ENCODE results near the gene SIRPB1. TPM values are rescaled to one million over a fixed set of nuclear protein-coding genes. Genes with fewer than 3 reads are reported as not detected.
"Not testable (repeated sequence)": the region's sequence is repeated elsewhere in the genome, so short reads cannot be mapped to it uniquely, and the experiment has no call there.

Gene SIRPB1
- total RNA-seq, 4 donors from 2014 or later = 0.30 to 2.6 (median 0.42) TPM; not detected in 1

DNA sequence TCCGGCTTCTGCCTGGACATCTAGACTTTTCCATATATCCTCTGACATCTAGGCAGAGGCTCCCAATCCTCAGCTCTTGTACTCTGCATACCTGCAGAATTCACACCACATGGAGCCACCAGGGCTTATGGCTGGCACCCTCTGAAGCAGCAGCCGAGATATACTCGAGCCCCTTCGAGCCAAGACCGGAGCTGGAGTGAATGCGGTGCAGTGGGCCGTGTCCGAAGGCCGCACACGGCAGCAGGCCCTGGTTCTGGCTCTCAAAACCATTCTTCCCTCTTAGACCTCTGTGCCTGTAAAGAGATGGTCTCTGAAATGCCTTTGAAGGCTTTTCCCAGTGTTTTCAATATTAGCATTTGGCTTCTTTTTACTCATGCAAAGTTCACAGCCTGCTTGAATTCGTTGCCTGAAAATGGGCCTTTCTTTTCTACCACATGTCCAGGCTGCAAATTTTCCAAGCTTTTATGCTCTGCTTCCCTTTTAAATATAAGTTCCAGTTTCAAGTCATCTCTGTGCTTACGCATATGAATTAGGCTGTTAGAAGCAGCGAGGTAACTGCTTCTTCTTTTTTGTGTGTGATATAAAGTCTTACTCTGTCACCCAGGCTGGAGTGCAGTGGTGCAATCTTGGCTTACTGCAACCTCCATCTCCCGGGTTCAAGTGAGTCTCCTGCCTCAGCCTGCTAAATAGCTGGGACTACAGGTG lies 3.8 kb upstream of the SIRPB1 start:
- H3K4me3 ChIP-seq (ENCODE audit: low read depth, poor library complexity, severe bottlenecking) = no peak overlapping the region
- 84 to 86% methylated on average over 14 of the region's 14 CpGs for WGBS, 2 donors
- intact Hi-C loops (cut with DNase I; ENCODE audit: low total_unique reads) = no loop called here
- no peak for DNase-seq (ENCODE audit: low spot score in 2 of 2)
- TF ChIP-seq POLR2A (IDR thresholded peaks at IDR 0.05) = no peak
- TF ChIP-seq, protein P1, sequence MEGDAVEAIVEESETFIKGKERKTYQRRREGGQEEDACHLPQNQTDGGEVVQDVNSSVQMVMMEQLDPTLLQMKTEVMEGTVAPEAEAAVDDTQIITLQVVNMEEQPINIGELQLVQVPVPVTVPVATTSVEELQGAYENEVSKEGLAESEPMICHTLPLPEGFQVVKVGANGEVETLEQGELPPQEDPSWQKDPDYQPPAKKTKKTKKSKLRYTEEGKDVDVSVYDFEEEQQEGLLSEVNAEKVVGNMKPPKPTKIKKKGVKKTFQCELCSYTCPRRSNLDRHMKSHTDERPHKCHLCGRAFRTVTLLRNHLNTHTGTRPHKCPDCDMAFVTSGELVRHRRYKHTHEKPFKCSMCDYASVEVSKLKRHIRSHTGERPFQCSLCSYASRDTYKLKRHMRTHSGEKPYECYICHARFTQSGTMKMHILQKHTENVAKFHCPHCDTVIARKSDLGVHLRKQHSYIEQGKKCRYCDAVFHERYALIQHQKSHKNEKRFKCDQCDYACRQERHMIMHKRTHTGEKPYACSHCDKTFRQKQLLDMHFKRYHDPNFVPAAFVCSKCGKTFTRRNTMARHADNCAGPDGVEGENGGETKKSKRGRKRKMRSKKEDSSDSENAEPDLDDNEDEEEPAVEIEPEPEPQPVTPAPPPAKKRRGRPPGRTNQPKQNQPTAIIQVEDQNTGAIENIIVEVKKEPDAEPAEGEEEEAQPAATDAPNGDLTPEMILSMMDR (IDR thresholded peaks at IDR 0.05) = no peak

DNA sequence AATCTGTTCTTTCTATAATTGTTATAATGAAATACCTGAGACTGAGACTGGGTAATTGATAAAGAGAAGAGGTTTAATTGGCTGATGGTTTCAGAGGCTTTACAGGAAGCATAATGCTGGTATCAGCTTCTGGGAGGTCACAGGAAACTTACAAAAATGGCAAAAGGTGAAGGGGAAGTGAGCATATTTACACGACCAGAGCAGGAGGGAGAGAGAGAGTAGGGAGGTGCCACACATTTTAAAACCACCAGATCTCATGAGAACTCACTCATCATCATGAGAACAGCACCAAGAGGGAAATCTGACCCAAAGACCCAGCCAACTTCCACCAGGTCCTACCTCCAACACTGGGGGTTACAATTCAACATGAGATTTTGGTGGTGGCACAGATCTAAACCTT lies 2.6 kb upstream of the SIRPB1 start:
- no peak overlapping the region for H3K4me3 ChIP-seq (ENCODE audit: low read depth, poor library complexity, severe bottlenecking)
- intact Hi-C loops (cut with DNase I; ENCODE audit: low total_unique reads) = no loop called here
- DNase-seq (ENCODE audit: low spot score in 2 of 2) = no peak
- WGBS, 2 donors = 19 to 34% methylated on average over 1 of the region's 1 CpG
- TF ChIP-seq POLR2A (IDR thresholded peaks at IDR 0.05) = no peak

DNA sequence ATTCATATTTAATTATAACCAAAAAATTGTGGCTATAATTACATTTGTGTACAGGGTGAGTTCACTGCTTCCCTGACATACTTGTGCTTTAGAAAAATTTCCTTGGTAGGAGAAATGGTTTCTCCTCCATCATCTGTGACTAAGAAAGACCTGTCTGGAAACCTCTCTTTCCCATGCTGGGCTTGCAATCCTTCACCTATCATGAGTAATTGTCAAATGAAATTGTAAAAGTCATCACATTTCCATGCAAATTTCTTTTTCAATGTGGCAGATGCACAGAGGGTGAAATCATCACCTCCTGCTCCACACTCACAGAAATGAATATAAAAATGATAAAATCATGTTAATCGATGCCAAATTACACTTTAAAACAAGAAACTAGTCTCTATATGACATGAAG lies 1.5 kb upstream of the SIRPB1 start:
- 77 to 80% methylated on average over 1 of the region's 1 CpG for WGBS, 2 donors
- intact Hi-C loops (cut with DNase I; ENCODE audit: low total_unique reads) = no loop called here

GRCh38 chr20:1618954-1619540 lies 762 bp downstream of the SIRPB1 start:
- DNase-seq (ENCODE audit: low spot score in 2 of 2) = no peak
- TF ChIP-seq, protein P1 (IDR thresholded peaks at IDR 0.05) = no peak
- TF ChIP-seq POLR2A (IDR thresholded peaks at IDR 0.05) = no peak
- intact Hi-C loops (cut with DNase I; ENCODE audit: low total_unique reads) = no loop called here
- H3K4me3 ChIP-seq (ENCODE audit: low read depth, poor library complexity, severe bottlenecking) = no peak overlapping the region

More for the DNA sequence above, 1.5 kb upstream of the SIRPB1 start:
- TF ChIP-seq, protein P1 (IDR thresholded peaks at IDR 0.05) = no peak
- no peak for TF ChIP-seq POLR2A (IDR thresholded peaks at IDR 0.05)
- H3K4me3 ChIP-seq (ENCODE audit: low read depth, poor library complexity, severe bottlenecking) = no peak overlapping the region
- DNase-seq (ENCODE audit: low spot score in 2 of 2) = no peak

DNA sequence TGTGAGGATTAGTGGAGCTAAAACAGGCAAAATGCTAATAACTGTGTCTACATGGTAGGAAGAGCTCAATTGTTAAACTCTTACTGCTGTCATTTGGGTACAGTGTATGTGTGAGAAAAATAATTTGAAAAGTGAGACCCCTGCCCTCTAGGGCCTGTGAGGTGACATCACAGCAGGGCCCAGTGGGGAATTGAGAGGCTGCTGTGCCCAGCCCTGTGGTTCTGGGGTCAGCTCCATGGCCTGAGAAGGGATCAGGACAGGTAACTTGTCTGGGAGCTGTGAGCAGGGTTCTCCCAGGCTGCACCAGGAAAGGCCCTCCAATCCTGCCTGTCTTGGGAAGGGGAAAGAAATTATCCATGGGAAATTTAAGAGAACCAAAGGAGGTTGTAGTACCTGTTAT lies 1.3 kb downstream of the SIRPB1 start:
- intact Hi-C loops (cut with DNase I; ENCODE audit: low total_unique reads) = no loop called here
- no peak for DNase-seq (ENCODE audit: low spot score in 2 of 2)
- no peak overlapping the region for H3K4me3 ChIP-seq (ENCODE audit: low read depth, poor library complexity, severe bottlenecking)
- TF ChIP-seq, protein P1 (IDR thresholded peaks at IDR 0.05) = no peak
- no peak for TF ChIP-seq POLR2A (IDR thresholded peaks at IDR 0.05)

DNA sequence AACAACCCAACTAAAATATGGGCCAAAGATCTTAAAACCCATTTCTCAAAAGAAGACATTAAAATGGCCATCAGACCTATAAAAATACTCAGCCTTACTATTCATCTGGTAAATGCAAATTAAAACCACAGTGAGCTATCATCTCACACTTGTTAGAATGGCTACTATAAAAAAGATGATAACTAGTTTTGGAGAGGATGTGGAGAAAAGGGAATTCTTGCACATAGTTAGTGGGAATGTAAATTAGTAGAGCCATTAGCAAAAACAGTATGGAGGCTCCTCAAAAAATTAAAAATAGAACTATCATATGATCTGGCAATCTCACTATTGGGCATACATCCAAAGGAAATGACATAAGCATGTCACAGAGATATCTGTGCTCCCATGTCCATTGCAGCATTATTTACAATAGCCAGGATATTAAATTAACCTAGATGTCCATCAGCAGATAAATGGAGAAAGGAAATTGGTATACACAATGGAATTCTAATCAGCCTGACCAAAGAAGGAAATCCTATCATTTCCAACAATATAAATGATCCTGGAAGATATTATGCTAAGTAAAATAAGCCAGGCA lies 2.9 kb downstream of the SIRPB1 start:
- intact Hi-C loops (cut with DNase I; ENCODE audit: low total_unique reads) = no loop called here
- TF ChIP-seq POLR2A (IDR thresholded peaks at IDR 0.05) = no peak
- TF ChIP-seq, protein P1 (IDR thresholded peaks at IDR 0.05) = no peak
- no peak overlapping the region for H3K4me3 ChIP-seq (ENCODE audit: low read depth, poor library complexity, severe bottlenecking)
- no peak for DNase-seq (ENCODE audit: low spot score in 2 of 2)

DNA sequence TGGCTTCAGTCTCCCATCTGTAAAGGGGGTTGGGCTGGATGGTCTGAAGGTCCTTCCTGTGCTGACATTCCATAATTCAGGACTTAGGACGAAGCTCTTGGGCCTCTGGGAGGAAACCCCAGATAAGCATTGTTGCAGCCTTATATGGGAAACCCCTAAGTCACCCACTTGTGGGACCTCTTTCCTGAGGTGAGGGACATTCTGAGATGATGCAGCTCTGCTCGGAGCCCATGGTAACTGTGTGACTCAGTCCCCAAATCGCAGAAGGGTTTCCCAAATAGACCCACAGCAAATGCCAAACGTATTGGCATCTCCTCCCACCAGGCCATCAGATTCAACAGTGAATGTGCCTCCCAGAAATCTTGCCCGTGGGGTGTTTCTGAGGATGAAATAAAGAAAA lies 9.4 kb downstream of the SIRPB1 start:
- H3K4me3 ChIP-seq (ENCODE audit: low read depth, poor library complexity, severe bottlenecking); intact Hi-C loops (cut with DNase I; ENCODE audit: low total_unique reads); DNase-seq (ENCODE audit: low spot score in 2 of 2): not testable (repeated sequence)
- WGBS, 2 donors = 83% methylated on average over 5 of the region's 5 CpGs; no CpG with 5 or more reads in 1 of the 2 donors

DNA sequence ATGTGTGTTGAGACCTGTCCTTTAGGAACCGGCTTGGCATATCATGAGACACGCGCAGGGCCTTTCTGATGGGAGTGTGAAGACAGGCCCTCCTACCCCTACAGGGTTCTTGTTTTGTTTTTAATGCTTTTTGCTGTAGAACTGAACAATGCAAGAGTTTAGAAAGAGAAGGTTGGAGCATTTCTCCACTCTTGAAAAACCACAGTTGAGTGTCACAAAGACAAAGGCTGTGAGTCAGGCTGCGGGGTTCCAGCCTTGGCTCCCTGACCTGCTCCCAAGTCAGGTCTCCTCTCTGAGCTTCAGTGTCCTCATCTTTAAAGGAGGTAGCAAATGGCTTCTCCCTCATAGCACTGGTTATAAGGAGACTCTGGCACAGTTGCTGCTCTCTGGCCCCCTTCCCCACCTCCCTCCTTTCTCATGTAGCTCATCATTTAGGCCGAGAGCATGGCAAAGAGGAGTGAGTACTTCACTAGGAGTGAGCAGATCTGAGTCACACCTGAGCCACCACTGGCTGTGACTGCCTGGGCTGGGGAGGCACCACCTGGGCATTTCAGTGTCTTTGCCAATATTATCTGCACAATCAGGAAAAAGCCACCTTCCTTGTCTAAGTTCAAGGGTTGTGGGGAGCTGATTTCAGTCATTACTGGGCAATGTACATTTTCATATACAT lies 11.0 kb downstream of the SIRPB1 start:
- DNase-seq (ENCODE audit: low spot score in 2 of 2); intact Hi-C loops (cut with DNase I; ENCODE audit: low total_unique reads); H3K4me3 ChIP-seq (ENCODE audit: low read depth, poor library complexity, severe bottlenecking): not testable (repeated sequence)
- 40% methylated on average over 1 of the region's 5 CpGs; no CpG with 5 or more reads in 1 of the 2 donors for WGBS, 2 donors
